Measurements from ENCODE around the gene PPP4R3A. TPM values are rescaled to one million over a fixed set of nuclear protein-coding genes. Genes with fewer than 3 reads are reported as not detected.
A peak's percentile ranks its signal among the peaks of the same experiment; 100 is the strongest.

Gene PPP4R3A
- total RNA-seq, 1 donor from 2014 or later = 111 TPM

GRCh38 chr14:91484186-91484585 lies 25.9 kb downstream of the PPP4R3A start:
- H3K27me3 Mint-ChIP-seq = no peaks in the 10 kb centered on the region

GRCh38 chr14:91482263-91483013 lies 27.7 kb downstream of the PPP4R3A start:
- Mint-ChIP-seq H3K4me1 (ENCODE audit: unreplicated experiment) (peaks cover 6% of the 10 kb centered on the region), H3K27me3 (no peaks in the 10 kb centered on the region), H3K4me3 (no peak overlapping the region), H3K27ac (no peak overlapping the region), H3K9me3 (no peaks in the 10 kb centered on the region), H3K36me3 (peaks cover 53% of the 10 kb centered on the region)
- no peak for TF ChIP-seq CTCF (conservative IDR thresholded peaks at IDR 0.05)
- DNase-seq (ENCODE audit: extremely low spot score, unreplicated experiment) = no peak

More at GRCh38 chr14:91484186-91484585, 25.9 kb downstream of the PPP4R3A start:
- no peak for DNase-seq (ENCODE audit: extremely low spot score, unreplicated experiment)
- peak; percentile 37 for TF ChIP-seq CTCF (conservative IDR thresholded peaks at IDR 0.05)
- Mint-ChIP-seq H3K4me3 (no peak overlapping the region), H3K9me3 (no peaks in the 10 kb centered on the region), H3K36me3 (peaks cover 43% of the 10 kb centered on the region), H3K4me1 (ENCODE audit: unreplicated experiment) (no peaks in the 10 kb centered on the region), H3K27ac (no peak overlapping the region)

- Mint-ChIP-seq H3K27me3 (no peaks in the 10 kb centered on the region), H3K36me3 (peaks cover 61% of the 10 kb centered on the region), H3K9me3 (no peaks in the 10 kb centered on the region), H3K4me1 (ENCODE audit: unreplicated experiment) (peaks cover 6% of the 10 kb centered on the region), H3K27ac (no peak overlapping the region), H3K4me3 (no peak overlapping the region)
- no peak for TF ChIP-seq CTCF (conservative IDR thresholded peaks at IDR 0.05)
- DNase-seq (ENCODE audit: extremely low spot score, unreplicated experiment) = no peak
These were observed 32.7 kb downstream of the PPP4R3A start for GRCh38 chr14:91477388-91477787.

- Mint-ChIP-seq H3K9me3 (no peaks in the 10 kb centered on the region), H3K27ac (no peak overlapping the region), H3K27me3 (no peaks in the 10 kb centered on the region), H3K36me3 (peaks cover 56% of the 10 kb centered on the region), H3K4me1 (ENCODE audit: unreplicated experiment) (peaks cover under 1% of the 10 kb centered on the region), H3K4me3 (no peak overlapping the region)
- no peak for TF ChIP-seq CTCF (conservative IDR thresholded peaks at IDR 0.05)
- DNase-seq (ENCODE audit: extremely low spot score, unreplicated experiment) = no peak
These were observed 37.1 kb downstream of the PPP4R3A start for GRCh38 chr14:91473046-91473445.

DNA sequence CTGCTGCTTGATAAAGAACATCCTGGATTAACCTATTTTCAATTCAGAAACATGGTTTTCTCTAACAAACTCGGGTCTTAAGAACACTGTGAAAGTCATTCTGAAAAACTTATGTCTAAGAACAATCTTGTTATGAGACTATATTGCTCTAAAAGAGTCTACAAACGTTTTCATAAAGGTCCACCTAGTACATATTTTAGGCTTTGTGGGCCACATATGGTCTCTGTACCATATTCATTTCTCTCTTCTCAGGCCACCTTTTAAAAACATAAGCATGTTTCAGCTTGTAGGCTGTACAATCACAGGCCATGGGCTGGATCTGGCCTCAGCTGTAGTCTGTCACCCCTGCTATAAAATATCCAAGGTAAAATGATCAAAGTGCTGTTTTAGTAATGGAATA lies 39.9 kb downstream of the PPP4R3A start:
- TF ChIP-seq CTCF (conservative IDR thresholded peaks at IDR 0.05) = no peak
- no peak for DNase-seq (ENCODE audit: extremely low spot score, unreplicated experiment)
- Mint-ChIP-seq H3K27me3 (no peaks in the 10 kb centered on the region), H3K27ac (no peak overlapping the region), H3K9me3 (no peaks in the 10 kb centered on the region), H3K36me3 (peaks cover 53% of the 10 kb centered on the region), H3K4me3 (no peak overlapping the region), H3K4me1 (ENCODE audit: unreplicated experiment) (no peaks in the 10 kb centered on the region)

All from type B pancreatic cell (in vitro differentiated cells).